ENCODE measurements around the gene CDH23.

Gene CDH23

DNA sequence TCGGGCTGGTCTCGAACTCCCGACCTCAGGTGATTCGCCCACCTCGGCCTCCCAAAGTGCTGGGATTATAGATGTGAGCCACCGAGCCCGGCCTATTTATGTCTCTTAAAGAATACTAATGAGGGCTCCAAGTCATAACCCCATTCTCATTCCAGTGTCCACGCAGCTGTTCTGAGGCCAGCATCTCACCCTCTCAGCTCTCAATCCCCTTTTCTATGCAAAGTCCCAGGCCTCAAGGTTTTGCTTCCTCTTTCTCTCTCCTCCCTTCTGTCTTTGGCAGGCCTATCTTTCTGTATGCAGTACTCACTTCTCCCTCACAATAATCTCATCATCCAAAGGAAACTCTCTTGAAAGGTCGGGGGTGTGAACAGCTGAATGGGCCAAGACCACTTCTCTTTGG is 404.6 kb downstream of the CDH23 start:
- no peak overlapping the region for H3K4me3 ChIP-seq (ENCODE audit: control insufficient read depth, low read depth, low read length)
- DNase-seq (ENCODE audit: low read depth), result no peak
- no peak for TF ChIP-seq CTCF (IDR thresholded peaks at IDR 0.05; ENCODE audit: control insufficient read depth, insufficient read depth, low read depth, low read length, missing control alignments)

GRCh38 chr10:71802235-71802634 is 405.5 kb downstream of the CDH23 start:
- DNase-seq (ENCODE audit: low read depth), result no peak
- H3K4me3 ChIP-seq (ENCODE audit: control insufficient read depth, low read depth, low read length), result no peak overlapping the region
- no peak for TF ChIP-seq CTCF (IDR thresholded peaks at IDR 0.05; ENCODE audit: control insufficient read depth, insufficient read depth, low read depth, low read length, missing control alignments)

- H3K4me3 ChIP-seq (ENCODE audit: control insufficient read depth, low read depth, low read length), result no peak overlapping the region
- DNase-seq (ENCODE audit: low read depth), result no peak
- TF ChIP-seq CTCF (IDR thresholded peaks at IDR 0.05; ENCODE audit: control insufficient read depth, insufficient read depth, low read depth, low read length, missing control alignments), result no peak
These were observed 406.2 kb downstream of the CDH23 start for GRCh38 chr10:71802715-71803488.

GRCh38 chr10:71804077-71804476 is 407.4 kb downstream of the CDH23 start:
- no peak overlapping the region for H3K4me3 ChIP-seq (ENCODE audit: control insufficient read depth, low read depth, low read length)
- no peak for TF ChIP-seq CTCF (IDR thresholded peaks at IDR 0.05; ENCODE audit: control insufficient read depth, insufficient read depth, low read depth, low read length, missing control alignments)
- DNase-seq (ENCODE audit: low read depth), result no peak

DNA sequence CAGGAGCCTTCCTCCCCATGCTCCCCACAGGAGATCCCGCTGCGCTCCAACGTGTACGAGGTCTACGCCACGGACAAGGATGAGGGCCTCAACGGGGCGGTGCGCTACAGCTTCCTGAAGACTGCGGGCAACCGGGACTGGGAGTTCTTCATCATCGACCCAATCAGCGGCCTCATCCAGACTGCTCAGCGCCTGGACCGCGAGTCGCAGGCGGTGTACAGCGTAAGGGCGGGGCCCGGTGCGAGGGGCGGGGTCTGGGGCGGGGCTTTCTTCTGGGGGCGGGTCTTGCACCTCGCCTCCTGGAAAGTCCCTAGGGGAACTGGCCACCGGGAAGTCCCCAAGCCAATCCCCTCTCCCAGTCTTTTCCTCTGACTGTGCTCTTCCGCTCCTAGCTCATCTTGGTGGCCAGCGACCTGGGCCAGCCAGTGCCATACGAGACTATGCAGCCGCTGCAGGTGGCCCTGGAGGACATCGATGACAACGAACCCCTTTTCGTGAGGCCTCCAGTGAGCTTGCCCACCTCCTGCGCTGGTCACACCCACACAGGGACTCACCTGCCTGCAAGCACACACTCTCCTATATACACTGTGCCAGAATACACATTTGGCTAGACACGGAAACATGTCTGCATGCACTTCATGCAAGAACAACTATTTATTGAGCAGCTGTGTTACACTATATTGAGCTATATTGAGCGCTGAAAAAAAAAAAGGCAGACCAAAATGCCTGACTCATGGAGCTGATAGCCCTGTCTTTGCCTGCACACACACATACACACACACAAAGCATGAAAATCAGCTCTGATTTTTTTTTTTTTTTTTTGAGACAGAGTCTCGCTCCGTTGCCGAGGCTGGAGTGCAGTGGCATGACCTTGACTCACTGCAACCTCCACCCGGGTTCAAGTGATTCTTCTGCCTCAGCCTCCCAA is 409.3 kb downstream of the CDH23 start:
- TF ChIP-seq CTCF (IDR thresholded peaks at IDR 0.05; ENCODE audit: control insufficient read depth, insufficient read depth, low read depth, low read length, missing control alignments), result no peak
- no peak for DNase-seq (ENCODE audit: low read depth)
- H3K4me3 ChIP-seq (ENCODE audit: control insufficient read depth, low read depth, low read length), result no peak overlapping the region

DNA sequence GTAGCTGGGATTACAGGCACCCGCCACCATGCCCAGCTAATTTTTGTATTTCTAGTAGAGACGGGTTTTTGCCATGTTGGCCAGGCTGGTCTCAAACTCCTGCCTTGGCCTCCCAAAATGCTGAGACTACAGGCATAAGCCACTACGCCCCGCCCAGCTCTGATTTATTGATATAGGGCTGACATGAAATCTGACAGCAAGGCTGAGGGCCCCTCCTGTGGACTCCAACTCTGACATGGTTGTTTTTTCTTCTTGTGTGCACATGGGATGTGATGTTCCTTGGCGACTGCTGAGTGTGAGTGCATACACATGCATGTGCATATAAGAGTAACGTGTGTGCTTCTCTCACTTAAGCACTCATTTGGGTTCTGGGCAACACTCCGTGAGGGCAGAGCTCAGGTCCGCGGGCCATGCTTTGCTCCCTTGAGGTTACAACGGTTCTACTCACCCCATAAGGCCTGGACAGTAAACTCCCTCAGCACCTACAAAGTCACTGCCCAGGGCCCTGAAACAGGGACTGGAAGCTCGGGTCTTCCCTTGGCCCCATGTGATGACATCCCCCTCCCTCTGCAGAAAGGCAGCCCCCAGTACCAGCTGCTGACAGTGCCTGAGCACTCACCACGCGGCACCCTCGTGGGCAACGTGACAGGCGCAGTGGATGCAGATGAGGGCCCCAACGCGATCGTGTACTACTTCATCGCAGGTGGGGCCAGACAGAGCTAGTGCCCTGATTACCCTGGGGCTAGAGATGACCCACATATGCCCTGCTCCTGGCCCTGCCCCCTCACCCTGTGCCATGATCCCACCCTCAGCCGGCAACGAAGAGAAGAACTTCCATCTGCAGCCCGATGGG is 410.2 kb downstream of the CDH23 start:
- TF ChIP-seq CTCF (IDR thresholded peaks at IDR 0.05; ENCODE audit: control insufficient read depth, insufficient read depth, low read depth, low read length, missing control alignments), result no peak
- H3K4me3 ChIP-seq (ENCODE audit: control insufficient read depth, low read depth, low read length), result no peak overlapping the region
- DNase-seq (ENCODE audit: low read depth), result no peak
